Measurements from ENCODE around the gene CAPN2.

CAPN2 gene

DNA sequence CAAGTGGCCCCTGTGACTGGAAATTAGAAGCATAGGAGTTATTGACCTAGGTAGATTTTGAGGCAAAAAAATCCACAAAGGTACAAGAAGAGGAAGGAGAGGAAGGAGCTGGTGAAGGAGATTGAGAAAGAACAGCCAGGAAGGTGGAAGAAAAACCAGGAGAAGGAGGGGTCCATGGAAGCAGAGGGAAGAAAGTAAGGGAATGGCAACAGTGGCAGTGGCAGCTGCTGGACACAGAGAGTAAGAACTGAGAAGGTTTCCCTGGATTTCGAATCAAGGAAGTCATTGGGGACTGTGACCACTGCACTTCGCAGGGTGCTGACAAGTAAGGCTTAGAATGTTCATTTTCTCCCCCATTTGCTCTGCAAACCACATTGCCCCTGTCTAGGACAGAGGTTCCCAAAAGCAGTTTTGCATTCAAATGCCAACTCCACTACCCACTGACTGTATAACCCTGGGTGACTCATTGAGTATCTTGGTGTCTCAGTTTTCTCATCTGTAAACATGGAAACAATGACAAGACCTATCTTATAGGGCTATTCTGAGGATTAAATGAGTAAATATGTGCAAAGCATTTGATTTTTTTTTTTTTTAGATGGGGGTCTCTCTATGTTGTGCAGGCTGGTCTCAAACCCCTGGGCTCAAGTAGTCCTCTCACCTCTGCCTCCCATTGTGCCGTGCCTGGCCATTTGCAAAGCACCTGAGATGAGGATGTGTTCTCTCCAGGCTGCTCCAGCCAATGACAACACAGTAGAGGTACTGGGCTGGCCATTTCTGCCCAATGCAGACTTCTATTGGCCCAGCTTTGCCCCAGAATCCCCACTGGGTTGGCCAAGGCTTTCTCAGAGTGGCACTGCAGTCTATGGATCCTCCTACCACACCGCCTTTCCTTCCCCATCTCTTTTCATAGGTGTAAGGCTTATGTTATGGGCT lies 9.3 kb upstream of the CAPN2 start:
- DNase-seq: no peak

GRCh38 chr1:223703668-223704013 lies 8.7 kb upstream of the CAPN2 start:
- no peak for DNase-seq

GRCh38 chr1:223704921-223705878 lies 7.1 kb upstream of the CAPN2 start:
- DNase-seq: no peak

- no peak for DNase-seq
Measured at GRCh38 chr1:223706077-223706973, 6.0 kb upstream of the CAPN2 start.

GRCh38 chr1:223707256-223708000 lies 4.9 kb upstream of the CAPN2 start:
- DNase-seq: no peak

GRCh38 chr1:223708001-223708359 lies 4.4 kb upstream of the CAPN2 start:
- no peak for DNase-seq

DNA sequence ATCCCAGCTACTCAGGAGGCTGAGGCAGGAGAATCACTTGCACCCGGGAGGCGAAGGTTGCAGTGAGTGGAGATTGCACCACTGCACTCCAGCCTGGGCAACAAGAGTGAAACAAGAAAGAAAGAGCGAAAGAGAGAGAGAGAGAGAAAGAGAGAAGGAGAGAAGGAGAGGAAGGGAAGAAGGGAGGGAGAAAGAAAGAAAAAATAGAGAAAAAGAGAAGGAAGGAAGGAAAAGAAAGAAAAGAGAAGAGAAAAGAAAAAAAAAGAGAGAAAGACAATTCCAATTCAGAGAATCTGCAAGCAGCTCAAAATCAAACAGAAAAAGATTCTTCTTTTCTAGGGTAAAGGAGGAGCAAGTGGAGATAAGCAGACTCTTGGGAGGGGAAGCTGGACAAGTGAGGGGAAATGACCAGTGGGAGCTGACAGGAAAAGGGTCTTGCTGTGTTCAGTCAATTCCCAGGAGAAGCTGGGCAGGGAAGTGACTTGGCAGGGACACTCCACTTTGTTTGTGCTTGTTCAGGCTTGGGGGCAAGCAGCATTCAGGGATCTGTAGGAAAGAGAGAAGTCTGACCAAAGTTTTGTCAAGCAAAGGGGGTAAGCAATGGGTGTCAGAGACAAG lies 3.6 kb upstream of the CAPN2 start:
- DNase-seq: no peak

- no peak for DNase-seq
Measured at GRCh38 chr1:223709598-223709997, 2.7 kb upstream of the CAPN2 start.

- DNase-seq: no peak
Measured at GRCh38 chr1:223710179-223711133, 1.9 kb upstream of the CAPN2 start.

DNA sequence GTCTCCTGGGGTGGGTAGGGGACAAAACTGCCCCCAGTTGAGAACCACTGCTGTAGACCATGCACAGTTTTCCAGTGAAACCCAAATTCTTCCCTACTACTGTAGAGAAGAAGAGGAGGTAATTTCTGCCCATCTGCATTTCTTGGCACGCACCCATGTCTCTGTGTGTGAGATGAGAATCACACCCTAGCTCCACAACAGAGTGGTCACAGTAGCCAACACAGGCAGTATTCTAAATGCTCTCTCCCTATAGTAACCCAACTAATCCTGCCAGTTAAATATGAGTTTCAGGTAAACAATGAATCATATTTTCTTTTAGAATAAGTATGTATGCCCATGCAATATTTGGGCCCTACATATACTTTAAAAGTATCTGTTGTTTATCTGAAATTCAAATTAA lies 1.2 kb upstream of the CAPN2 start:
- no peak for DNase-seq

DNA sequence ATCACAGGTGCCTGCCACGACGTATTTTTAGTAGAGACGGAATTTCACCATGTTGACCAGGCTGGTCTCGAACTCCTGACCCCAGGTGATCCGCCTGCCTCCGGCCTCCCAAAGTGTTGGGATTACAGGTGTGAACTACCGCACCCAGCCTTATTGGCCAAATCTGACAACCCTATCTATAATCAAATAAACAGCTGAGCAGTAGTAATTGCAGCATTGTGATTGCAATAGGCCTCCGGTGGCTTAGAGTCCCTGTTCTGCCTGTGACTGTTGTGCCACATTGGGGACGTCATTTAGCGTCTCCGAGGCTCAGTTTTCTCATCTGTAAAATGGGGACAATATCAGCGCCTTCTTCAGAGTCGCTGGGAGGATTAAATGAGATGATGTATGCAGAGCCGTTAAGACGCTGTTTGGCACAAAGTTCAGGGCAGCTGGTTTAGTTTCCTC lies 569 bp upstream of the CAPN2 start:
- no peak for DNase-seq

GRCh38 chr1:223712850-223713474 lies 623 bp downstream of the CAPN2 start:
- DNase-seq: peak; percentile 33

- DNase-seq: peak; percentile 10
Measured at GRCh38 chr1:223713546-223714420, 1.4 kb downstream of the CAPN2 start.

DNA sequence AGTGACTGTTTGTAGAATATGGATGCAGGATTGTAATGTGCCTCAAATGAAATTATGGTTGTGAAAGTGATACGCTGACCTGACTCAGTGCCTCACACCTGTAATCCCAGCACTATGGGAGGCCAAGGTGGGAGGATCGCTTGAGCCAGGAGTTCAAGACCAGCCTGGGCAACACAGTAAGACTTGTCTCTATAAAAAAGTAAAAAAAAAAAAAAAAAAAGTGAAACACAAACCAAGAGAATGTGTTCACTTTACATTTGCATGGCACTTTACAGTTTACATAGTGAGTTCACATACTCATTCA lies 2.0 kb downstream of the CAPN2 start:
- DNase-seq: no peak

DNA sequence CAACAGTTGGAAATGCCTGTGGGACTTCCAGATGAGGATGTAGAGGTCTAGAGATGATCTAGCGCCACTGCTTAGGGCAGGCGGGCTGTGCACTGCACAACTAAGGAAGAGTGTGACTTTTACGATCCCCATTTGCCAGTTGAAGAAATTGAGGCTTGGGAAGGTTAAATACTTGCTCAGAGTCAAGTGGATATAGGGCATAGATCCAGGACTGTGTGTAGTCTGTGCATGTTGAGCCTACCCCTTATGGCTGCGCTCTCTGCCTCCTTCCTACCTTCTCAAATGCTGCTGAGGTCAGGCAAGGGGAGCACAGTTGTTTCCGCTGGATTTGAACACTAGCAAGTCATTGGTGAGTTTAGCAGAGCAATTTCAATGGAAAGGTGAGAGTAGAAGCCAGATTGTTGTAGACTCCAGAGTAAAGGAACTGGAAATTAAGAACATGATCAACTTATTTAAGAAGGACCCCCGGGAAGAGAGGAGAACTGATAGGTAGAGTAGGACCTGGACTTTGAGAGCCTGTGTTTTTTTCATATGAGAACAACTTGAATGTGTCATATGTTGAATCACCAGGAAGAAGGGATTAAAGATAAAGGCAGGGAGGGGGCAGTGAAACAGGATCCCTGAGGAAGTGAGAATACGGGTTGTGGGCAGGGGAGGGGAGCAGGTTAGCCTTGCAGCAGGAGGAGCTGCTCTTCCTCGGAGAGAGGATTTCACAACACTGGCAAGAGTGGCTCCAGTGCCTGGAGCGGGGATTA lies 2.7 kb downstream of the CAPN2 start:
- no peak for DNase-seq

DNA sequence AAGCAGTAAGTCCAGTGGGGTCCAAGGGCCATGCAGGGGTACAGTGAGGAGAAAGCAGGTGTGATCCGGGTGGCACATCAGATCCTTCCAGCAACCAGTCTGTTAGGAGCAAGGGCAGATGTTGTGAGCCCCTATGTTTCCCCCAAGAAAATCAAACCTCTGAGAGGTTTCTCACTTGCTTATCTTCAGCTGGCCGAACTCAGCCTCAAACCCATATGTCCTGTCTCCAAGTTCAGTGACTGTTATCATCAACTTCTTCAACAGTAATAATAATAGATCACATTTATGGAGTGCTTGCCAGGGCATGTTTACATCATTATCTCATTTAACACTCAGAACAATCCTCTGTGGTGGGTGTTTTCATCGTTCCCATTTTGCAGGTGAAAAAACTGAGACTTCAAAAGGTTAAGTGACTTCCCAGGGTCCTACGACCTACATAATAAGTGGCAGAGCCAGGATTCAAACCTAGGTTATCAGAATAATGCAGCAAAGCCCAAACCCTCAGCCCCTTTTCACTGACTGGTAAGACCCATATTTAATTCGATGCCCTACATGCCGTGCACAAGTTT lies 3.3 kb downstream of the CAPN2 start:
- no peak for DNase-seq

GRCh38 chr1:223716302-223716862 lies 4.0 kb downstream of the CAPN2 start:
- DNase-seq: peak; percentile 42
